ENCODE results near the gene UBB. TPM values are rescaled to one million over a fixed set of nuclear protein-coding genes. Genes with fewer than 3 reads are reported as not detected.
A peak's percentile ranks its signal among the peaks of the same experiment; 100 is the strongest.

UBB gene
- total and polyA plus RNA-seq, 9 of the 15 experiments (the other 6 are each of a cell fraction or from before 2014, with no cell fraction given), result 1,069 to 4,143 (median 1,696) TPM

GRCh38 chr17:16380640-16381495, at the start of gene UBB (continued):
- no peak; a peak in 2 of 4 replicates for TF ChIP-seq TBL1XR1 (IDR thresholded peaks at IDR 0.05; ENCODE audit: low read length in 2 of 2)
- TF ChIP-seq ZNF408 (CRISPR knock-in tag; IDR thresholded peaks at IDR 0.05; ENCODE audit: low read depth), result no peak
- TF ChIP-seq ILK (tag; IDR thresholded peaks at IDR 0.05; ENCODE audit: borderline replicate concordance, low read depth), result no peak
- TF ChIP-seq, protein P1, sequence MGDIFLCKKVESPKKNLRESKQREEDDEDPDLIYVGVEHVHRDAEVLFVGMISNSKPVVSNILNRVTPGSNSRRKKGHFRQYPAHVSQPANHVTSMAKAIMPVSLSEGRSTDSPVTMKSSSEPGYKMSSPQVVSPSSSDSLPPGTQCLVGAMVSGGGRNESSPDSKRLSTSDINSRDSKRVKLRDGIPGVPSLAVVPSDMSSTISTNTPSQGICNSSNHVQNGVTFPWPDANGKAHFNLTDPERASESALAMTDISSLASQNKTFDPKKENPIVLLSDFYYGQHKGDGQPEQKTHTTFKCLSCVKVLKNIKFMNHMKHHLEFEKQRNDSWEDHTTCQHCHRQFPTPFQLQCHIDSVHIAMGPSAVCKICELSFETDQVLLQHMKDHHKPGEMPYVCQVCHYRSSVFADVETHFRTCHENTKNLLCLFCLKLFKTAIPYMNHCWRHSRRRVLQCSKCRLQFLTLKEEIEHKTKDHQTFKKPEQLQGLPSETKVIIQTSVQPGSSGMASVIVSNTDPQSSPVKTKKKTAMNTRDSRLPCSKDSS (IDR thresholded peaks at IDR 0.05; ENCODE audit: low read depth, partially characterized antibody), result no peak
- TF ChIP-seq L3MBTL2 (IDR thresholded peaks at IDR 0.05), result peak; percentile 71
- TF ChIP-seq HDAC1 (IDR thresholded peaks at IDR 0.05), result peak; percentile 42 to 70; a peak in 2 of 4 replicates
- TF ChIP-seq HOMEZ (CRISPR knock-in tag; IDR thresholded peaks at IDR 0.05), result no peak
- TF ChIP-seq CAMTA2 (CRISPR knock-in tag; conservative IDR thresholded peaks at IDR 0.05), result no peak
- TF ChIP-seq PHF21A (IDR thresholded peaks at IDR 0.05; ENCODE audit: borderline replicate concordance, low read depth), result peak; percentile 86; the same call in 1 of the 2 replicates
- TF ChIP-seq CLOCK (CRISPR knock-in tag; IDR thresholded peaks at IDR 0.05; ENCODE audit: borderline replicate concordance), result no peak
- TF ChIP-seq, protein P2, sequence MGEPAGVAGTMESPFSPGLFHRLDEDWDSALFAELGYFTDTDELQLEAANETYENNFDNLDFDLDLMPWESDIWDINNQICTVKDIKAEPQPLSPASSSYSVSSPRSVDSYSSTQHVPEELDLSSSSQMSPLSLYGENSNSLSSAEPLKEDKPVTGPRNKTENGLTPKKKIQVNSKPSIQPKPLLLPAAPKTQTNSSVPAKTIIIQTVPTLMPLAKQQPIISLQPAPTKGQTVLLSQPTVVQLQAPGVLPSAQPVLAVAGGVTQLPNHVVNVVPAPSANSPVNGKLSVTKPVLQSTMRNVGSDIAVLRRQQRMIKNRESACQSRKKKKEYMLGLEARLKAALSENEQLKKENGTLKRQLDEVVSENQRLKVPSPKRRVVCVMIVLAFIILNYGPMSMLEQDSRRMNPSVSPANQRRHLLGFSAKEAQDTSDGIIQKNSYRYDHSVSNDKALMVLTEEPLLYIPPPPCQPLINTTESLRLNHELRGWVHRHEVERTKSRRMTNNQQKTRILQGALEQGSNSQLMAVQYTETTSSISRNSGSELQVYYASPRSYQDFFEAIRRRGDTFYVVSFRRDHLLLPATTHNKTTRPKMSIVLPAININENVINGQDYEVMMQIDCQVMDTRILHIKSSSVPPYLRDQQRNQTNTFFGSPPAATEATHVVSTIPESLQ (CRISPR knock-in tag; IDR thresholded peaks at IDR 0.05), result no peak
- TF ChIP-seq ZNF217 (CRISPR knock-in tag; IDR thresholded peaks at IDR 0.05), result no peak
- no peak for TF ChIP-seq SMARCC2 (IDR thresholded peaks at IDR 0.05; ENCODE audit: low read depth)
- no peak for TF ChIP-seq DDX20 (tag; IDR thresholded peaks at IDR 0.05; ENCODE audit: low read depth)
- TF ChIP-seq DMBX1 (CRISPR knock-in tag; IDR thresholded peaks at IDR 0.05; ENCODE audit: borderline replicate concordance), result no peak
- TF ChIP-seq SMC3 (conservative IDR thresholded peaks at IDR 0.05; ENCODE audit: insufficient read depth, low read depth, low read length), result no peak
- peak; percentile 44; the same call in 1 of the 2 replicates for TF ChIP-seq BACH1 (tag; IDR thresholded peaks at IDR 0.05)
- TF ChIP-seq MIER1 (IDR thresholded peaks at IDR 0.05; ENCODE audit: low read depth), result no peak
- TF ChIP-seq RBFOX2 (IDR thresholded peaks at IDR 0.05; ENCODE audit: low read depth, low read length), result peak; percentile 97

Measured in K562 (cell line).